HG02763 (cell line): ENCODE measurements around the gene SPIRE2.
"Not testable (repeated sequence)": the region's sequence is repeated elsewhere in the genome, so short reads cannot be mapped to it uniquely, and the experiment has no call there.

Experiments
- ATAC-seq: cut with Tn5 transposase; IDR thresholded peaks from one replicate; pipeline ENCODE4 v1.9.1; 2021; ENCODE audit warnings: mild to moderate bottlenecking, moderate library complexity; ENCODE audit not compliant: unreplicated experiment

The SPIRE2 gene

DNA sequence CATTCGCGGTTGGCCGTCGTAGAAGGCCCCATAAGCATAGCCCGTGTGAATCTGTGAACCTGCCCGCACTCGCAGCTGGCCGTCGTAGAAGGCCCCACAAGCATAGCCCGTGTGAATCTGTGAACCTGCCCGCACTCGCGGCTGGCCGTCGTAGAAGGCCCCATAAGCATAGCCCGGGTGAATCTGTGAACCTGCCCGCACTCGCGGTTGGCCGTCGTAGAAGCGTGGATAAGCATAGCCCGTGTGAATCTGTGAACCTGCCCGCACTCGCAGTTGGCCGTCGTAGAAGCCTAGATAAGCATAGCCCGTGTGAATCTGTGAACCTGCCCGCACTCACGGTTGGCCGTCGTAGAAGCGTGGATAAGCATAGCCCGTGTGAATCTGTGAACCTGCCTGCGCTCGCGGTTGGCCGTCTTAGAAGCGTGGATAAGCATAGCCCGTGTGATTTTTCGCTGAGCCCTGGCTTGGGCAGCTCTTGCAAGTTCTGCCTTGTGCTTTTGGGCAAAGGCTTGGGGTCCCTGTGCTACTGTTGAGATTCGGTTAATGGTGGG, 6.6 kb downstream of the SPIRE2 start:
- not testable (repeated sequence) for ATAC-seq

DNA sequence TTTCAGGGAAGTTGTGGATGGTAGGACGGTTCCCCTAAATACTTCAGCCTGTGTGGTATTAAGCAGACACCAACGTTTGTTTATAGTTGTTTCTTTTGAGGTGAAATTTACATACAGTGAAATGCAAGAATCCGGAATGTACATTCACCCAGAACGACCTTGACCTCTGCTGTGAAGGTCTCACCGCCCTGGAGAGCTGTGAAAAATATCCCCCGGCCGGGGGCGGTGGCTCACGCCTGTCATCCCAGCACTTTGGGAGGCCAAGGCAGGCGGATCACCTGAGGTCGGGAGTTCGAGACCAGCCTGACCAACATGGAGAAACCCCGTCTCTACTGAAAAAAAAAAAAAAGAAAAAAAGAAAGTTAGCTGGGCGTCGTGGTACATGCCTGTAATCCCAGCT, 8.2 kb downstream of the SPIRE2 start:
- ATAC-seq = not testable (repeated sequence)

DNA sequence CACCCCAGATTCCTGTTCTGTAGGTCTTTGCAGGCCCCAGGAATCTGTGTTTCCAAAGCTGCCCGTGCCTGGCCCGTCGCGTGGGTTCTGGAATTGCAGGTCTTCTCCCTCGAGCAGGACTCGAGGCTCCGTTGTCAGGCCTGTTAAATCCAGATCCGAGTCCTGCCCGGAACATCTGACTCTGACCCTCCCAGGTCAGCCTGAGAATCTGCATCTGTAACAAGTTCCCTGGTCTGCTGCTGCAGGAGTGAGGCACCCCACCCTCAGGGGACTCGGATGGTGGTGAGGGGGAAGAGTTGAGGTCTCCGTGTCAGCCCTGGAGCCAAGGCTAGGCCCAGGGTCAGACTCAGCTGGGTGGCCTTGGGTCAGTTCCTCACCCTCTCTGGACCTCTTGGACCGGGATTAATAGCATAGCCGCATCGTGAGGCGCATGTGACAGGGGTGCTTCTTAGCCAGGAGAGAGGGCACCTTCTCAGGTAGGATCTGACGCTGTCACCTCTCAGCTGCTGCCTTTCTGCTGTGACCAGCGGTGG, 8.8 kb downstream of the SPIRE2 start:
- no peak for ATAC-seq

DNA sequence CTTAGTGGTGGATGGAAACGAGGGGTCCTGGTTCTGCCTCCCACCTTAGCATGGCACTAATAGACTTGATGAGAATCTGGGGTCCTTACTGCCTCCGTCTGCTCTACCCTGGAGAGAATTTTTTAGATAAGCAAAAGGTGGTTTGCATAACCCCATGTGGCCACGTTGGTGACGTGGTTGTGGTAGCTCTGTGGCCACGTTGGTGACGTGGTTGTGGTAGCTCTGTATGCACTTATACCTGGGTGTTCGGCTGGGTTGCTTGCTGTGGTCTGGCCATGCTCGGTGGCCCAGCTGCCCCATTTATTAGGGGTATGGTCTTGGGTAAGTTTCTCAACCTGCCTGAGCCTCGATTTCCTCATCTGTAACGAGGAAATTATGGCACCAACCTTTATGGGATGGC, 13.0 kb downstream of the SPIRE2 start:
- no peak for ATAC-seq

DNA sequence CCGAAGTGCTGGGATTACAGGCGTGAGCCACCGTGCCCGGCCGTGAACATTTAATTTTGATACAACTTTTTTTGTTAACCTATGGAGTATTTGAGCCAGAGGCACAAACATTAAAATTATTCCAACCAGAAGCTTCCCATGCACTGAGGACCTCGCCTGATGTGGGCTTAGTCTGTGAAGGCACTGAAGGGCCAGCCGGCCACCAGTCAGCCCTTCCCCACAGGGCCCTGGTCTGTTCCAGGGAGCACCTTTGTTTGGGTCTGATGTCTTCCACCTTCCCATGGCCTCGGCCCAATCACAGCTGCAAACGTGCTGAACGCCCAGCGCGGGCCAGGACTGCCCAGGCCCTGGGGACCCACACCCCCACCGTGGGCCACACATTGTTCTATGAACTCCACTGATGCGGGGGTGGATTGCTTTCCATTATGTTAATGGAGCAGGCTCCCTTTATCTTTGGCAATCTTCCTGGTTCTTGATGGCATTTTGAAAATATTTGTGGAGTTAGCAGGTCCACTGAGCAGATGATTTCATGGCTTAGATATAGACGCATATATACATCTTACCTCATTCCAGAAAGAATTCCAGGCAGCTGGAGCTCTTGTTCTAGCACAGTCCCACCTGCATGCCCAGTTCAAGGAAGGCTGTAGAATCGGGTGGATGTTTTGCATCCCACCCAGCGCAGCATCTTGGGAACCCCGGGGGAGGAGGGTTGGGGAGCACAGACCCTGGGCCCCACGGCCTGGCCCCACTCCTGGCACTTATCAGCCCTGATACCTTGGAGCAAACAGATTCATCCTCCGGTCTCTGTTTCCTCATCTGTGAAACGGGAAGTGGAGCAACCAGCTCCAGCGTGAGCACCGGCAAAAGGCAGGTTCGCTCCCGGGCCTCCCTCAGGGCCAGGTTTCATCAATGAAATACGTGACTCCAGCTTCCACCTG, 14.5 kb downstream of the SPIRE2 start:
- no peak for ATAC-seq

DNA sequence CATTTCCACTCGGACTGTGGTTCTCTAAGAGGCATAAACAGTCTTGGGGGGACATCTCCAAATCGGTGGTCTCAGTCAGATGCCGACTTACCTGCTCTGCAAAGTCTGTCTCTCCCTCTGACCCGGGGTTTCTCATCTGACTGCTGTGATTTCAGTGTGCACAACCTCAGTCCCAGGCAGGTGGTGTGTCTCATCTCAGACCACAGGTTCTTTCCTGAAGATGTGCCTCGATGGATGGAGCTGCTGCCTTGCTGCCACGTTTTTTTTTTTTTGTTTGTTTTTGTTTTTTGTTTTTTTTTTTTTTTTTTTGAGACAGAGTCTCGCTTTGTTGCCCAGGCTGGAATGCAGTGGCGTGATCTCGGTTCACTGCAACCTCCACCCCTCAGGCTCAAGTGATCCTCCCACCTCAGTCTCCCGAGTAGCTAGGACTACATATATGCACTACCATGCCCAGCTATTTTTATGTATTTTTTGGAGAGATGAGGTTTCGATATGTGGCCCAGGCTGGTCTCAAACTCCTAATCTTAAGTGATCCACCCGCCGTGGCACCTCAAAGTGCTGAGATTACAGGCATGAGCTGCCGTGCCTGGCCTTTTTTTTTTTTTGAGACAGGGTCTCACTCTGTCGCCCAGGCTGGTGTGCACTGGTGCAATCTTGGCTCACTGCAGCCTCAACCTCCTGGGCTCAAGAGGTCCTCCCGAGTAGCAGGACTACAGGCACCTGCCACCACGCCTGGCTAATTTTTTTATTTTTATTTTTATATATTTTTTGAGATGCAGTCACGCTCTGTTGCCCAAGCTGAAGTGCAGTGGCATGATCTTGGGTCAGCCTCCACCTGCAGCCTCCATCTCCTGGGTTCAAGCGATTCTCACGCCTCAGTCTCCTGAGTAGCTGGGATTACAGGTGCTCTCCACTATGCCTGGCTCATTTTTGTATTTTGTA, 15.4 kb downstream of the SPIRE2 start:
- ATAC-seq = no peak

DNA sequence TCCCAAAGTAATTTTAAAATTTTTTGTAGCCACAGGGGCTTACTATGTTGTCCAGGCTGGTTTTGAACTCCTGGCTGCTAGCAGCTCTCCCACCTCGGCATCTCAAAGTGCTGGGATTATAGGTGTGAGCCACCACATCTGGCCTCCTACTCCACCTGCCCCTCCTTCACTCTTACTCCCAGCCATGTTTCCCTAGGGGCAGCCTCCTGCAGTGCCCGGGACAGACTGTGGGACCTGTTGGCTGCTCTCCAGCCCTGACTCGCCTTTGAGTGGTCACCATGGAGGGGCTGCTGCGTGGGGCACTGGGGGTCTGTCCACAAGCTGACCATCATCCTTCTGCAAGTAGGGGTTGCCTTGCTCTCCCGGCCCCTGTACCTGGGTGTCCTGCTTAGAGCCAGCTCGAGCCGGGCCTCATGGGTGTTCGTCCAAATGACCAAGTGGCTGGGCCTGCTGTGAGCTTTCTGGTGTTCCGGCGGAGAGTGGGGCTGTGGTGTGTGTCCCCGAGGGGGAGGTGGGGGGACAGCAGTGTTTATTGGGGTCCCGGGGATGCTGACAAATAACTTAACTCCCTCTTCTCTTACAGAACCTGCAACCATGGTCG, 16.6 kb downstream of the SPIRE2 start:
- ATAC-seq = no peak

- ATAC-seq = no peak
Observed at GRCh38 chr16:89845417-89845816, 17.1 kb downstream of the SPIRE2 start.

DNA sequence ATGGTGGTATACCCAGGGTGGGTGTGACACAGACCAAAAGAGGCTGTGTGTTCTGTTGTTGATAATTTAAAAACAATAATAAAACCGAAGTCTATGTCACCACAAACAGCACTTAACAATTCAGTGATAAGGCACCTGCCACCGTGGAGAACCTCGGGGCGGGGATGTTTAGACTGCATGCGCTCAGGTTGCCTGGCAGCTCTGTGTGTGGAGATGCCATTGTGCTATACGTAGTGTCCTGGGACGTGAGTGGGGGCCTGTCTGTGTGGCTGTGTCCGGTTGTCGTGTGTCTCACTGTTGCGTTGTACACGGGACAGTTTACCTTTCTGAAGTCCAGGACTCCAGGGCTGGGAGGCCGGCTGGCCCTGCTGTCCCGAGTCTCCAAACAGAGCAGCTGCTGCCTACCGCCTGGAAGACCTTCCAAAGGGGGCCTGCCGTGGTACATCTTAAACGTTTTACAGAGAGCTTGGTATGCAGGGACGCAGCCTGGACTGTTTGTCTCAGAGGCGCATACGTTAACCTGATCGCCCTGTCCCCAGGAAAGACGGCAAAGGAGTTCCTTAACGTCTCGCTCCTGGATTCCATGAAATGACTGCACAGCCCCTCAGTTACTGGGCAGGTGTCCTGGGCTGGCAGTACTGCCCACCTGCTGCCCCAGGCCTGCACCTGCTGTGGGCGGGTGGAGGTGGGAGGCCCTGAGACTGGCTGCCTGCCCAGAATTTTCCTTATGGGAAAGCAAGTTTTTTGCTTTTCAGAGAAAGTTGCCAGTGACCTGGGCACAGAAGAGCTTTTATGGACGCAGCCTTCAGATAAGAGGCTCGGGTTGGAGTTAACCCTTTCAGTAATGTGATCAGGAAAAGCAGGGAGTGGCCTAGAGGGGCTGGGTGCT, 19.0 kb downstream of the SPIRE2 start:
- ATAC-seq = no peak

GRCh38 chr16:89847940-89848297, 19.6 kb downstream of the SPIRE2 start:
- no peak for ATAC-seq

- ATAC-seq = no peak
Observed at GRCh38 chr16:89848974-89849373, 20.7 kb downstream of the SPIRE2 start.

DNA sequence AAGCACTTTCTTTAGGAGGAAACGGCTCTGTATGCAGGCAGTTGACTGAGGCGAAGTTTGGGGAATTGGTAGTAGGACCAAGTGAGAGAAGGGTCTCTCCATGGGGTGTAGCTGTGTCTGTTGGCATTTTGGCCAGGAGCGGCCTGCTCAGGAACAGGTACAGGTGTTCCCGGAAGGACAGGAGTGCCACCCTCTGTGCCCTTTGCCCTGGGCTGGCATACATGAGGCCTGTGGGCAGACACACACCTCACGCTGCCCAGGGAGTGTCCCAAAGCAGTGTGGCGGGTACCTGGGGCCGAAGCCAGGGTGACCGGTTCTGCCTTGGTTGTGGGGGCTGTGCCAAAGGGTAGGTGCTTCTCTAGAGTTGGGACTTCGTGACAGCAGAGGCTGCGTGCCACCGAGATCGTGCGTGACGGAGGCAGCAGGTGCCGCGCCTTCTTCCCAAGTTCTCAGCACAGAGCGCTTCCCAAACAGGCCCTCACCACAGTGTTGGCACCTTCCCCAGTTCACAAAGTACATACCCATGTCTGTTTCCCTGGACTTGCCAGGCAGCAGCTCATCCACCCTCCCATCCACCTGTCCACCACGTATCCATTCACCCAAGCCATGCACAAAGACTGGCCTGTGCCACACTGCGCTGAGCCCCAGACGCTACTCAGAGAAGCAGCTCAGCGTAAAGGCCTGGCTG, 25.2 kb downstream of the SPIRE2 start:
- ATAC-seq = no peak

DNA sequence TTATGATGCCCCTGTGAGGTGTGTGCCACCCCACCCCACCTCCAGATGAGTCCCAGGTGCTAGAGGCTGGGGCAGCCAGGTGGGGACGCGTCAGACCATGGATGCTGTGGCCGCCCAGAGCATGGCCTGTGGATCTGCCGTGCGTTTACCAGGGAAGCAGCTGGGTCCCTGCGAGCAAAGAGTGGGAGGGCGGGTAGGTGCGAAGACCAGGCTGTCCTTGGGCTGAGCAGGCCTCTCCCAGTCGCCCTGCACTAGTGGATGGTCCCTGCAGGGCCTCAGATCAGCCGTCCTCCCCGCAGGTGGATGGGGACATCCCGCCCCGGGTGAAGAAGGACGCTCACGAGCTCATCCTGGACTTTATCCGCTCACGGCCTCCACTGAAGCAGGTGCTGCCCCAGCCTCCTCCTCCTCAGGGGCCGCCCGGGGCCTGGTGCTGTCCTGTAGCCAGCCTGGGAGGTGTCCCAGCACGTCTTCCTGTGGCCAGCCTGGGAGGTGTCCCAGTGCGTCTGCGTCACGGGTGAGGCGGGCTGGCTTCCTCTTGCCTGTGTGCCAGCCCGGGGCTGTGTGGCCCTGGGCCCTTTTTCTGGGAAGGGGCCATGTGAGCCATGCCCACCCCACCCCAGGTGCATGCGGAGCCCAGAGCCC, 27.1 kb downstream of the SPIRE2 start:
- no peak for ATAC-seq

GRCh38 chr16:89855986-89856385, 27.7 kb downstream of the SPIRE2 start:
- no peak for ATAC-seq

DNA sequence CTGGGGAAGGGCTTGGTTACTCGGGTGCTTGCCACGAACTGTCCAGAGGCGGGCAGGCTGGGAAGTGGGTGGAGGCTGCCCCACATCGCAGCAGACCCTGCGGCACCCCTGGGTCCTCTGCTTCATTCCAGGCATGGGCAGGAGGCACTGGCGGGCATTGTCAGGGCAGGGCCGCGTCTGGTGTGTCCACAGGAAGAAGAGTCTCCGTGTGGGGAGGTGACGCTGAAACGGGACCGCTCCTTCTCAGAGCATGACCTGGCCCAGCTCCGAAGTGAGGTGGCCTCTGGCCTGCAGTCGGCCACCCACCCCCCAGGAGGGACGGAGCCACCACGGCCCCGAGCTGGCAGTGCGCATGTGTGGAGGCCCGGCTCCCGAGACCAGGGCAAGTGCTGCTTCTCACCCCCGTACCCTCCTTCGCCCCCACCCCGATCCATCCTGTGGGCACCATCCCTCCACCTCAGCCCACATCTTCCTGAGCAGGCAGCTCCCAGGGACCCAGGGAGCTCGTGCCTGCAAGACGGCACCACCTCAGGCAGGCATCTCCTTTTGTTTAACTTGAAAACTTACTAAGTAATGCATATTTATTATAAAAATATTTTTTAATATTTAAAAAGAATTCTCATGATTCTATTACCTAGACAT, 30.8 kb downstream of the SPIRE2 start:
- ATAC-seq = no peak

DNA sequence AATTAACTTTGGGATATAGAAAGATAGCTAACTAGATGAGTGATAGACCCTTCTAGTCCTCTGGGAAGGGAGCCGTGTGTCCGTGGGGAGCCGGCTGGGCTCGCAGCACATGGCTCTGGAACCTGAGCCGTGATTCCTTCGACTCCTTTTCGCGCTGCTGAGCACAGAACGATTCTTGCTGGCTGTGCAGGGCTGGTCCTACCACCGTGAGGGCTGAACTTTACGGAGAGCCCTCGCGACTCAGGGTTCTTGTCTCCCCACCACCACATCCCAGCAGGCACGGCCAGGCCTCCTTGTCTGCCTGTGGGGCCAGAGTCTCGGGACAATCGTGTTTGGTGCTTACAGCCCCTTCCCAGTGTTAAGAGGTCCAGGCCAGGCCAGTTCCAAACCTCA, 31.3 kb downstream of the SPIRE2 start:
- ATAC-seq = no peak

DNA sequence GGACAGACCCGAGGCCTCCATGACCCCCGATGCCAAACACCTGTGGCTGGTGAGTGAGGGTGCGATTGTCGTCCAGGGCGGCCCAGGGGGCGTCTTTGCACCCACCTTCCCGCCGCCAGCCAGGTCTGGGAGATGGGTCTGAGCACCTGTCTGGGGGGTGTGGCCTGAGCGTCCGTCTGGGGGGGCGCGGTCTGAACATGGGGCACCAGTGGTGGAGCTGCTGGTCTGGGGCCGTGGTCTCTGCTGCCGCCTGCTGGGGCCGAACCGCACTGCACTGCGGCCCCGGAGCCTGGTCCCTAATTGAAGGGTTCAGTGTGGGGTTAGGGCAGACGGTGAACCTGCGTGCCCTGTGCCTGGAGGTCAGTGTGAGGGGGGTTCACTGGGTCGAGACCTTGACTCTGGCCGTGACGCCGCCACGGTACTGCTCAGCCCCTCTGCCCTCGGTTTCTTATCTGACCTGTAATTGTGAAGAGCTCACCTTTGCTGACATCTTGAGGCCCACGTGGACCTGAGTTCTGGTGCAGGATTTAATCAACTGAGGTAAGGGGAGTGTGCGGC, 32.6 kb downstream of the SPIRE2 start:
- no peak for ATAC-seq

DNA sequence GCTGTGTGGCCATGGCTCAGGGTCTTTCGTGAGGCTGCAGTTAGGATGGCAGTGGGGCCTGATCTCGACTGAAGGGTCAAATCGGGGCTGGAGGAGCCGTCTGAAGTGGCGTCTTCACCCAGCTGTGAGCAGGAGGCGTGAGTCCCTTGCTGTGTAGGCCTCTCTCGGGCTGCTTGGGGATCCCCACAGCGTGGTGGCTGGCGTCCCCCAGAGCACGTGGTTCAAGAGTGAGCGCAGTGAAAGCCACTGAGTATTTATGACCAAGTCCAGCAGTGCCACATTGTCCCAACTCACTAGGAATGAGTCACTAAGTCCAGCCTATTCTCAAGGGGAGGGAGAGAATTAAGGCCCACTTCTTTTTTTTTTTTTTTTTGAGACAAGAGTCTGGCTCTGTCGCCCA, 33.4 kb downstream of the SPIRE2 start:
- ATAC-seq = no peak
